Ovary (tissue), 3 donors: ENCODE data around the gene TENM4.

ENCODE experiments used
- POLR2A ChIP-seq: fragments of 450-650 bp; IDR thresholded peaks from one replicate; pipeline ENCODE4 v1.6.1; 2017; ENCODE audit warnings: antibody characterized with exemption, mild to moderate bottlenecking, moderate library complexity
- TF ChIP-seq, protein P1 (sequence below), 3 donors: fragments of 450-650 bp in 2 of 3; fragments of 200-600 bp in 1 of 3; IDR thresholded peaks; one replicate each; pipeline versions ENCODE4 v1.5.1 to v1.8.0; 2016 to 2022; ENCODE audit warnings: antibody characterized with exemption in 3 of 3, mild to moderate bottlenecking in 1 of 3
- donor health status: DM: no; HTN: no; CAD: no.

DNA sequence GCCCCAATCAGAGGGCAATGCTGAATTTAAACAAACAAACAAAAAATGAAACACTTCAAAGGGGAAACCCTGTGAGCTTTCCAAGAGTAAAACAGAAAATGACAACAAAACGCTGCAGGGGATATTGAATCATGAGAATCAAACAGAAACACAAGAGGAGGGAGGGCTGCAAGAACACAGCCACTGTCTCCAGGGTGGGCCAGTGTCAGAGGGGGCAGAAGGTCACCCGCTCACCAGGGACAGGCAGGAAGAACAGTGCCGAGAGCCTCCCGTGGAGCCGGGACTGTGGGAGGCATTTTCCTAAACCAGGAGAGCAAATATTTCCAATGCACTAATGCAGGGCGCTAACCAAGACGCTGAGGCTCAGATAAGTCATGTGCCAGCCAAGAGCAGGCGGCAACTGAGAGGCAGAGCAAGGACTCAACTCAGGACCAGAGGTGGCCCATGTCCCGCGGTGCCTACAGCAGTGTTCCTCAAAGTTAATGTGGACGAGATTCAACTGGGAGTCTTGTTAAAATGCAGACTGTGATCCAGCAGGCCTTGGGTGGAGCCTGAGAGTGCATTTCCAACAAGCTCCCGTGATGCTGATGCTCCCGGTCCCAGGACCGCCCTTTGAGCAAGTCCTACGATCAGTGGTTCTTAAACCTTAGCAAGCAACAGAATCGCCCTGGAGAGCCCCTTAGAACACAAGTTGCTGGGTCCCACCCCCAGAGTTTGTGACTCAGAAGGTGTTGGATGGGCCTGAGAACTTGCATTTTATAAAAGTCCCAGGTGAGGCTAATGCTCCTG is 197.2 kb downstream of the TENM4 start:
- TF ChIP-seq, protein P1, sequence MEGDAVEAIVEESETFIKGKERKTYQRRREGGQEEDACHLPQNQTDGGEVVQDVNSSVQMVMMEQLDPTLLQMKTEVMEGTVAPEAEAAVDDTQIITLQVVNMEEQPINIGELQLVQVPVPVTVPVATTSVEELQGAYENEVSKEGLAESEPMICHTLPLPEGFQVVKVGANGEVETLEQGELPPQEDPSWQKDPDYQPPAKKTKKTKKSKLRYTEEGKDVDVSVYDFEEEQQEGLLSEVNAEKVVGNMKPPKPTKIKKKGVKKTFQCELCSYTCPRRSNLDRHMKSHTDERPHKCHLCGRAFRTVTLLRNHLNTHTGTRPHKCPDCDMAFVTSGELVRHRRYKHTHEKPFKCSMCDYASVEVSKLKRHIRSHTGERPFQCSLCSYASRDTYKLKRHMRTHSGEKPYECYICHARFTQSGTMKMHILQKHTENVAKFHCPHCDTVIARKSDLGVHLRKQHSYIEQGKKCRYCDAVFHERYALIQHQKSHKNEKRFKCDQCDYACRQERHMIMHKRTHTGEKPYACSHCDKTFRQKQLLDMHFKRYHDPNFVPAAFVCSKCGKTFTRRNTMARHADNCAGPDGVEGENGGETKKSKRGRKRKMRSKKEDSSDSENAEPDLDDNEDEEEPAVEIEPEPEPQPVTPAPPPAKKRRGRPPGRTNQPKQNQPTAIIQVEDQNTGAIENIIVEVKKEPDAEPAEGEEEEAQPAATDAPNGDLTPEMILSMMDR (IDR thresholded peaks at IDR 0.05) = no peak
- TF ChIP-seq POLR2A = no peak
